Cardiac septum (tissue), 1 donor: ENCODE data around the gene STK17A. TPM values are rescaled to one million over a fixed set of nuclear protein-coding genes. Genes with fewer than 3 reads are reported as not detected.

Source experiments
- DNase-seq: peaks from one replicate; pipeline ENCODE4 v3.0.0-alpha.2; 2020; ENCODE audit warnings: low spot score
- intact Hi-C: fragments of 100-400 bp; cut with DNase I; formaldehyde crosslinking; loops from one replicate; pipeline ENCODE4 v1.14.0; 2022
- long read RNA-seq: library from polyadenylated mRNA; unstranded; transcript quantifications from one replicate; pipeline ENCODE4 v2.0.0, GENCODE V29; 2021
- total RNA-seq: library from RNA; stranded (reverse); fragmentation: NEBNext Ultra II Directional; extraction: Animal tissue kit (Norgen Biotek cat#: 25700); gene quantifications from one replicate; pipeline ENCODE4 v1.2.1, GENCODE V29; 2021
- donor health status: DM: no; HTN: no; CAD: no.

Gene STK17A
- 40.3 TPM for total RNA-seq
- long read RNA-seq, transcript STK17A-201 (7 exons, 3,368 nt), result major isoform, 65 of 85 reads
- long read RNA-seq, partial matches to known transcripts, result 8 of 85 reads
- long read RNA-seq, other reads (novel, unspliced or antisense), result 12 of 85 reads

DNA sequence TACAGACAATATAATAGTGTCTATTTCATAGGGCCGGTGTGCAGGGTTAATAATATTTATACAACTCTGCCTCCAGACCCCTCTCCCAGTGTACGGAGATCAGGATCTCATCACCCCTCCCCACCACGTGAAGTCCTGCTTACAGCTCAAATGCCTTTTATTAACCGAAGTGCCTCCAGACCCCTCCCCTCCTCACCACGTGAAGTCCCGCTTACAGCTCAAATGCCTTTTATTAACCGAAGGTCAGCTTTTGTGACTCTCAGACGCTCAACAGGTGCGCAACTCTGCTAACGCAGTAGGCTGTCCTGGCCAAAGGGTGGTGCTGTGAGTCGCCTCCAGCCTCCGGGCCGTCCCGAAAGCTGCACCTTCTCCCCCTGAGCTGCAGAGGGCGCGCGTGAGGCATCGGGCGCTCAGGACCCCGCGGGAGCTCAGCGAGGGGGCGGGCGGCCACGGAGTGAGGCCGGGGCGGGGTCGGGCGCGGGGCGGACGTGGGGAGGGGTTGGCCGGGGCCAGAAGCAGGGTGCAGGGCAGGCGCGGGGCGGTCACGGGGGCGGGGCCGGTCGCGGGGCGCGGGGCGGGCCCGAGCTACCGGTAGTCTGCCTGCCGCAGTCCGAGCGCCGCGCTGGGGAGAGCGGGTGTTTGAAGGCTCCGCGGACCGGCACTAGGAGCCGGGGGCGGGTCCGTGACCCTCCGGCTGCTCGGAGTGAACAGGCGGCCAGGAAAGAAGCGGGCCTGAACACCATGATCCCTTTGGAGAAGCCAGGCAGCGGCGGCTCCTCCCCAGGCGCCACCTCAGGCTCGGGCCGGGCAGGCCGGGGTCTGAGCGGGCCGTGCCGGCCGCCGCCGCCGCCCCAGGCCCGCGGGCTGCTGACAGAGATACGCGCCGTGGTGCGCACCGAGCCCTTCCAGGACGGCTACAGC is at the start of gene STK17A:
TSS of gene STK17A (plus strand) at position 606 of the 921 bp plus-strand sequence. CDS start at position 742, 136 bp downstream.
- intact Hi-C loops, result loop anchor here (1.0 to 2.0 kb wide), 4 partner anchors 66 to 256 kb away; partner anchors contain the start of gene COA1
- DNase-seq, result peak; percentile 98

DNA sequence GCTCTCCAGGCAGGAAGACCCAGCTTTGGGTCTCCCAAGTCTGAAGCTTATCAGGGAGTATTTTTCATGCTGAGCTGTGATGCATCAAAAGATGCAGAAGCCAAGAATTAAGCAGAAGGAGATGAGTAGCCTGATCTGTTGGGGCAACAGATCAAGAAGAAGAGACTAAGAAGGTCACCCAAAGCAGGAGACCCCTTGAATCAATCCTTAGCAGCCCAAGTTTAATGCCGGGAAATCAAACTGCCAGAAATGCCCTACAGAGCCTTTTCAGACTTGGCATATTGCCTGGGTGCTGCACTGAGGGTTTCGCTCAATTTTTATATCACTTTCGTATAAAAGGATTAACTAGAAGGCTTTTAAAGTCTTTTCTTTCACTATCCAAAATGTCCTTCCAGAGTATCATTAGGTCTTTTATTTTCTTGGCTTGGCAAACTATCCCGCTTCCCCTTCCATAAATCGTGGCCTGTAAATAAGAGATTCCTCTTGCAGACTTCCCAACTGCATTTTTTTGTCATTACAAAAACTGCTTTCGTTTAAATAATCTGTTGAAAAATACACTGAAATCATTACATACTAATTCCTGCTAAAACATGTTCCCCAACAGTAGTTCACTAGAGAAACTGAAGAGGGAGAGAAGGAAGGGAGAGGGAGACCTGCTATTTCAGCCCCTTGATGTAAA is 49.0 kb upstream of the STK17A start:
- no peak for DNase-seq
- intact Hi-C loops, result no loop called here

DNA sequence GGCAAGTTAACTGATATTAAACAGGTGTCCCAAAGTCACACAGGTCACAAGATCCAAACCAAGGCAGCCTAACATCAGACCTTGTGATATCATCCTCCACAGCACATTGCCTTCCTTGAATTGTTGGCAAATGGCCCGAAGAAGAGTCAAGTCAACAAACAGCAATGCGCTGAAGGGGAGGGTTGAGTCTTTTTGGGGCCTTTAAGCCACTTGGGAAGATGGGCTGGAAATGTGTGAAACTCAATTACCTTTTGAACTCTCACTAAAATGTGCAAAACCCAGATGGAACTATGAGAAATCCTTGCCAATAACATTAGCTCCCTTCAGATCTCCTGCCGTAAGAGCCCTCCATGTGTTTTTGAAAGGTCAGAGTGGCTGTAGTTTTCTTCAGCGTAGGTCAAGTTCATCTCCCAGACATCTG is 47.9 kb upstream of the STK17A start:
- intact Hi-C loops, result no loop called here

DNA sequence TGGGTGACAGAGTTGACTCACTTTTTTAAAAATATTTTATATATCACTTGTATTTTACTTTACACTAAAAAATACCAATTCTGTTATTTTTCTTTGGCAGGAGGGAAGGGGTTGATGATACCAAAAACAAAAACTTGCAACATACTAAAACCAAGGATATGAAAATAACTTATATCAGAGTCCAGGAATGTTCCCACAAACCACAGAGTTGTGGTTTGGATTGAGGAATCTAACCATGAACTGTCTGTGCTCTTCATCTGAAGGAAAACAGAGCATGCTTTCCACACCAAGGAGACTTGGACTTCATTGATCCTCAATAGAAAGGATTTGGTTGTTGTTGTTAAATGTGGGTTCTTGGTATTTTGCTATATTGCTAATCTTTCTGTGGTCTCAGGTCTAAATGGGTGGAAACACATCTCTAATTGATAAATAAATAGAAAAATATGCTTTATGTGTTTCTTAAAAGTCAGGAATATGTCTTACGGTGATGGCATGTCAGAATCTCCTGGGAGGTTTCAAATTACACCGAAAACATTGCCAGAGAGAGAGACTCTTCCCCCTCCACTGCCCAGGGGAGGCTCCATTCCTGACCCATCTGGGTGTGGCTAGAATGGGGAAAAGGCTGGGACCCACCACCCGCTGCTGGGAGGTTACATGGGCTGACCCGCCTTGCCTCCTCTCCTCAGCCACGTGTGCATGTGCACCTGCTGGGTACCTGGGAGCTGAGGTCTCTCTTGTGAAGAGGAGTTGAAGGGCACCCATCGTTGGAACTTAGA is 46.9 kb upstream of the STK17A start:
- intact Hi-C loops, result no loop called here
- DNase-seq, result no peak

More for the DNA sequence above, 47.9 kb upstream of the STK17A start:
- no peak for DNase-seq

DNA sequence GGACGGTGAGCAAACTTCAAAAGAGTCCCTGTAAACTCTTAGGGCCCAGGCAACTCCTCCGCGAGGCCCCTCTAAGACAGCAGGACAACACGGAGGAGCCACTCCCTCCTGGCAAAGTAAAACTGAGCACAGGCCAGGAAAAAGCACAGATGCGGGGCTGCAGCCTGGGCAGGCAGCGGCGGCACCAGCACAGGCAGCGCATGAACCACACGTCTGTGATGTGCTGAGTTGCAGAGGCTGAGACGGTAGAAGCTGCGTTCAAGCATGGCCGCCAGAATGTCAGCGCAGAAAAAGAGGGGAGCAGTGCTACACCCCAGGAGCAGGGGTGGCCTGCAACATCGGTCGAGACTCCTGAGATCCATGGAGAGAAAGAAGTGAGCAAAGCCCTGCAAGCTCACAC is 46.1 kb upstream of the STK17A start:
- intact Hi-C loops, result no loop called here
- no peak for DNase-seq

DNA sequence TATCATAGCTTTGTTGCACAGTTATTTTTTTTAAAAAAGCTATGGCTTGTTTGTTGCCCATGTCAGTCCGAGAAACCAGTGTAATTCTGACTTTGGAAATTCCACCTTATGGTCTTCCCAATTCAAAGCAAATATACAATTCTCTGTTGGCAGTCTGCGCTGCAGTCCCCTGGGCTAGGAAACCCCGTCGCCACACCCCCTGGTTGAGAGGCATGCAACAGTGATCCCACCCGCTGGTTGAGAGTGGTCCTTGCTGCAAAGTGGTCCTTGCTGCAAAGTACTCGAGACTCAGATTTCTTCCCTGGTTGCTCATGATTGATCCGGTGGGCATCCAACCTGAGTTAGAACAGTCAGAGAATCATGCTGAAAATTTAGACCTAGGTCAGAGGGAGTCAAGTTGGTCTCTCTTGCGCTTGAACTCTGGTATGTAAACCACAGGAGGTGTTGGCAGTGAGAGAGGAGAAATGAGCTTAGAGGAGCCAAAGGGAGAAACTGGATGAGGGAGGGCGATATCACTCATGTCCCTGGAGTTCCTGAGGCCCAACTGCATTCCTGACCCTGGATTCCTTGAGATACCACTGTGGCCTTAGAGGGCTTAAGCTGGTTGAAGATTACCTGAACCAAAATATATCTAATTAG is 45.0 kb upstream of the STK17A start:
- intact Hi-C loops, result no loop called here

DNA sequence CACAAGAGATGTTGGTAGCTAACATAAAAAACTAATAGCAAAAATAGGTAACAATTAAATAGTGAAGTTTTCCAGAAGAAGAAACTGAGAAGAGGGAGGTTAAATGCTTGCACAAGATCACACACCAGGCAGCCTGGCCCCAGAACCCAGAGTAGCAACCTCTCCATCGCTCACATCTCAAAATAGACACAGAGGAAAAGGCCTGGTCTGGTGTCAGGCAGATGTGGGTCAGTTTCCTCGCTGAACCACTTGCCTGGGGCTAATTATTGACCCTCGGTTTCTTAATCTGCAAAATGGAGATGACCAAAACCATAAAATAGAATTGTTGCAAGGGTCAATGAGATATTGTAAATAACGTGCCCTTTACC is 44.5 kb upstream of the STK17A start:
- intact Hi-C loops, result no loop called here
- no peak for DNase-seq

More for the DNA sequence above, 45.0 kb upstream of the STK17A start:
- DNase-seq, result no peak

DNA sequence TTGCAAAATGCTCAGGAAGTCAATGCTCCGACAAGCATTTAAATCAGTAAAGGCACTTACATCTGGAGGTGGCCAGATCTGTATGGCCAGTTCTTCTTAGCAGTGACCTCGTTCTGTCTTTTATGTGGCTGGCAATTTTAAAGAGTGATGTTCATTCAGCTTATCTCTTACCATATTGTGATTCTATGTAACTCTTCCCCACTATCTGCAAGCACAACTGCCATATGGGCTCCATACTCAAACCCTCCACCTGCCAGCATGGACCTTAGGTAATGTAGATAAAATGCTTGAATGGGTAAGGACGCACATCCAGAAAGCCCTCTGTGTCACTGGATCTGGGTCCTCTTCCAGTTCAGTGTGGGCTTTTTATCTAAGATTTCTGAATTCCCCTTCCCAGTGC is 42.4 kb upstream of the STK17A start:
- intact Hi-C loops, result no loop called here
- no peak for DNase-seq

DNA sequence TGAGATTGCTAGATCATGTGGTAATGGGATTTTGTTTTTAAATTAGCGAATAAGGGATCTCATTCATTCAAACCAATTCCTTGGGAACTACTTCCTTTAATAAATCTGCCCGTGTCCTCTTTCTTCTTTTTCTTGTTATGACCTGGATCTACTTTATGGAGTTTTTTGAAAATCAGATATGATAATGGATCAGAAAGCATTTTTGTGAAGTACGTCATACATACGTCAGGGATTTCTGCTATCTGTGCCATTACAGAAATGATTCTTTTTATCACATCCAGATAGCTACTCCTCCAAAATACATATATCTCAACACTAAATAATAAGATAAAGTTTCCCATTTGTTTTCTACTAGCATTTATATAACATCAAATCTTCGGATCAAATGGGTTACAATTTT is 40.2 kb upstream of the STK17A start:
- DNase-seq, result no peak
- intact Hi-C loops, result no loop called here

DNA sequence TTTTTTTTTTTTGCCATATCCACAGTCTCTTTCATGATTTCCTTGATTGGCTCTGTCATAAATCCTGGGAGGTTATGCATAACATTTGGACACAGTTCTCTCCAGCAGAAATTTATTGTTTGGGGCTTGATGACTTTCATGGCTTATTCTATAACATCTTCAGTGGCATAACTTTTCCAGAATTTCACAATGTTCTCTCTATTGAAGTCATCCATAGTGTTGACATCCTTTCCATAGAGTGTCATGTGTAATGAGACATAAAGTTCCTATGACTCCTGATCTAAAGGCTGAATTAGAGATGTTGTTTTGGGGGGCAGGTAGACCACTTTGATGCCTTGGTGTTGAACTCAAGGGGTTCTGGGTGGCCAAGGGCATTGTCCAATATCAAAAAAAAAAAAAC is 36.7 kb upstream of the STK17A start:
- intact Hi-C loops, result no loop called here
- DNase-seq, result no peak

DNA sequence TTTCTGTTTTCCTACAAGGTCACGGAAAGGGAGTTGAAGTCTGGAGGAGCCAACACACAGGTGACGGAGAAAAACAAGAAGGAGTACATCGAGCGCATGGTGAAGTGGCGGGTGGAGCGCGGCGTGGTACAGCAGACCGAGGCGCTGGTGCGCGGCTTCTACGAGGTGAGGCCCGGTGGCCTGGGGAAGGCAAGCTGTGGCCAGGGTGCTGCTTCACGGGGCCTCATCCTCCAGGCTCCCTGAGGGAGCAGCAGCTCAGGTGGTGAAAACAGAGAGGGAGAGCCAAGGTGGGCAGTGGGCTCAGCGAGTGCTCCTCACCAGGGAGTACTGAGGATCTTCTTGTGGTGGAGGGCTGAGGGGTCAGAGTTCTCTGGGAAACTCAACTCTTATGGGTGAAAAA is 32.5 kb upstream of the STK17A start:
- intact Hi-C loops, result no loop called here
- no peak for DNase-seq

DNA sequence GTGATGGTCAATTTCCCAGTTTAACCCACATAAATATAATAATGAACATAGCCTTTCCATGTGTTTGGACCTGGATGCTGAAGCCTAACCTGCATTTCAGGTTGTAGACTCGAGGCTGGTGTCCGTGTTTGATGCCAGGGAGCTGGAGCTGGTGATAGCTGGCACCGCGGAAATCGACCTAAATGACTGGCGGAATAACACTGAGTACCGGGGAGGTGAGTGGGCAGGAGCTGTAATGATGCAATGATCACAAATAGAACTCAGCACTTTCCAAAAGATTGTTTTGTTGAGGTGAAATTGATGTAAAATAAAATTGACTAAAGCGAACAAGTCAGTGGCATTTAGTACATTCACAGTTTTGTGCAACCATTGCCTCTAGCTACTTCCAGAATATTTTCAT is 30.8 kb upstream of the STK17A start:
- intact Hi-C loops, result no loop called here

DNA sequence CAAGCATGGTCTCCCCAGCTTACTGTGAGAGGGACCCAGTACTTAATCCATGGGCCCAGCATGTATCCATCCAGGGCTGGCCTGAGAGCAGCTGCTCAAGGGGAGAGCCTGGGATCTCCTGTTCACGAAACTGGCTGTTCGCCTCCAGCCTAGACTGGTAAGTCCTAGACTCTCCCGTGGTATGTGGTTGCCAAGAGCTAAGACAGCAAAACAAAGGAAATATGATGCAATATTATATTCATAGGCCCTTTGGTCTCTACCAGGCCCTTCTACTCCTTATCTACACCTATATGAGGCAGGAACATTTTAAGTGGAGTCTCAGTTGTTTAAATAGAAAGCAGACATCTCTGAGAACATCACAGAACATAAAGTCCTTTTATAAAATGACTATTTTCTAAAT is 28.9 kb upstream of the STK17A start:
- DNase-seq, result no peak
- intact Hi-C loops, result no loop called here

More for the DNA sequence above, 30.8 kb upstream of the STK17A start:
- DNase-seq, result no peak

DNA sequence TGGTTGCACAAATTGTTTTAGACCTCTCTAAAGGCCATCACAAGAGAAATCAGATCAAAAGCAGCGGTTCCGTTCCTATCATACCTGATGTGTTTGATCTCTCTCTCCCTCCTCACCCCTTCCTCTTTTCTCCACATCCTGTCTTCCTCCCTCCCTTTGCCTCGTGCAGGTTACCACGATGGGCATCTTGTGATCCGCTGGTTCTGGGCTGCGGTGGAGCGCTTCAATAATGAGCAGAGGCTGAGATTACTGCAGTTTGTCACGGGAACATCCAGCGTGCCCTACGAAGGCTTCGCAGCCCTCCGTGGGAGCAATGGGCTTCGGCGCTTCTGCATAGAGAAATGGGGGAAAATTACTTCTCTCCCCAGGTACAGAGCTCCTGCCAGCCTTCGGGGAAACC is 28.5 kb upstream of the STK17A start:
- intact Hi-C loops, result no loop called here
- no peak for DNase-seq

DNA sequence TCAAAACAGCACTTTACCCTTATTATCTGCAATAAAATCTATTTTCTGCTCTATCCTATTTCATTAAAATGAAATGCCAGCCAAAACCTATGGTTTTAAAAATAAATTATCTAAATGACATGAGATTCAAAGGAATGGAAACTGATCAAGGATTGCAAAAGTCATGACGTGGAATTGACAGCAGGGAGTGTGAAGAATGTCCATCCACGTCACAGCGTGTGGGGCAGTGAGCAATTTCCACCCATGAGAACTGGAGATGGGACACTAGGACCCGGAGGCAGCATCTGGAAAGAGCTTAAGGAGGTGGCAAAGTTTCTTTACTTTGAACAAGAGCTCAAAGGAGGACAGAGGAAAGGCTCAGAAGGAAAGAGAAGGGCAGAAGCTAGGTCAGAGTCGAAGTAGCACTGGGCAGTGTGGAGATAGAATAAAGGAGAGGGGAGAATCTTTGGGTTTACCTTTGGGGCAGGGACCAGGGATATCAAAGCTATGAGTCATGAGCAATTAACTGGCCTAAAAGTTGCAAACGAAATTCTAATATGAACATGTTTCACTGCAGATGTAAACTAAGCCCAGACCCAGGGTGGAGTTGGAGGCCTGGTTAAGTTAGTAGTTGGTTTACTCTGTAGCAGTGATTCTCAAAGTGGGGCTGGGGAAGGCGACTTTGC is 24.9 kb upstream of the STK17A start:
- intact Hi-C loops, result no loop called here
- DNase-seq, result no peak

DNA sequence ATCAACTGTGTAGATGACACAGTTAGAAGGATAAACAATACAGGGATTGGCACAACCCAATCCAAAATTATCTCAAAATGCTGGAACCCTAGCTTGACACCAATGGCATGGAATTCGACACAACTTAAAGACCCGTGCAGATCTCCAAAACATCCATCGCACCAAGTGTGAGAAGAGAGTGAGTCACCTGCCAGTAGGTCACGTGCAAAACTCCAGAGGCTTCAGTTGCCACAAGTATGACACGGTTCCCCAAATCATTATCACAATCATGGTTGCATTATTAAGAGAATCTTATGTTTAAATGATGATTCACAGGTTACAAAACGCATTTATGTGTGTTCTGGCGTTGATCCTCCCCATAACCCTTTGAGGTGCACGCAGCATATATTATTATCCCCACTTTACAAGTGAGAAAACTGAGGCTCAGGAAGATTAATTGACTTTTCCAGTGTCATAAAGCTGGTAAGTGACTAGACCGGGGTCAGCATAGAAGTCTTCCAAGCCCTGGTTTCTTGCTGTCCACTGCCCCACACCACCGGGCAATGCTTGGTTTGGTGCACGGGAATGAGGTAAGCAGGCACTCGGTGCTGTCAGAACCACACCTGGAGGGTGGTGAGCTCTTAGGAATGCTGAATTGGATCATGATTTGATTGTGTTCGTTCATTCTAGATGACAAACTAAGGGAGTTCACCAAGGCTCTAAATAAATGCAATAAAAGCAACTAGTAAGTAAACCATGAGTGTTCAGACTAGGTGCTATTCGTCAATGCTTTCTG is 23.6 kb upstream of the STK17A start:
- no peak for DNase-seq
- intact Hi-C loops, result no loop called here

DNA sequence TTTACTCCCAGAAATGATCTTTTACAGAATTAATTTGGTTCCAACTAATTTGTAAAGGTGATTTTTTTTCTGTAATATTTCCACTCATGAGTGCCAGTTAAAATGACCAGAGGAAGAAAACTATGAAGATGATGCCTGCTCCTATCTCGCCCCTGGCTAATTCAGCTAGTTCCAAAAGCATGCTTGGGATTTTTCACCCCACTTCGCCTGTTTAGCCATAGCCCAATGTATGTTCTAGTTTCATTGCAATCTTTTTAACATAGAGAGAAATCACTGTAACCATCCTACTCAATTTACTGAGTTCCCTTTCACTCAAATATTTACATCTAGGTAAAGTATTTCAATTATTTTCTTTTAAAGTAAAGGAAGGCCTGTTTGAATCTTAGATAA is 23.0 kb upstream of the STK17A start:
- intact Hi-C loops, result no loop called here
- no peak for DNase-seq

DNA sequence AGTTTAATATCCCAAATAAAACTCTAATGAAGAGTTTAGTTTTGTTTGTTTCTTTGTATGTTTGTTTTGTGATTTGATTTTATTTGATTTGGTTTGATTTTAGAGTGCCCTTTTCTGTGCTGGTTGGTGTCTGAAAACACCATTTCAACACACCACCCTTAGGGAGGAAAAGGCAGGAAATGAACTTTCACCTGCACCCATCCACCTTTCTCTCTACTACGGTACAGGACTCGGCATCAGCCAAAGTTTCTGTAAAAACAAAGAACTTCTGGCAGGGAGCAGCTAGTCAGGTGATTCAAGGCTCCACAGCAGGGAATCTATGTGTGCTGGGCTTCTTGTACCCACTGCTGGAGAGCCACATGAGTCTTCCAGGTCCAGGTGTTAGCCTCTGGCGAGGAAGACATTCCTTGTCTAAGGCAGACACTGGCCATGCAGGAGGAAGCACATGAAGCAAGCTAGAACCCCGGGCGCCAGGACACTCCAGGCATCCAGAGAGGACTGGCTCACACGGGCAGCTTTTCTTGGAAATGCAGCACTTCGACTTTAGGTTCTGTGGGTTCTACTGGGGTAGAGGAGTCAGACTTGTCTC is 22.1 kb upstream of the STK17A start:
- no peak for DNase-seq
- intact Hi-C loops, result no loop called here
